C4-2B (cell line): ENCODE measurements around the gene PDK2.

Experiments
- CTCF ChIP-seq: fragments of 450-650 bp; conservative IDR thresholded peaks from 2 replicates; pipeline ENCODE4 v1.5.1; 2017; ENCODE audit warnings: mild to moderate bottlenecking
- ZFX ChIP-seq: fragments of 450-650 bp; IDR thresholded peaks from 2 replicates; pipeline ENCODE4 v1.6.1; 2017

- TF ChIP-seq CTCF (no peak; the same call in 1 of the 2 replicates), ZFX (no peak)
Observed at GRCh38 chr17:50079334-50080095, 15.6 kb upstream of the PDK2 start.
